NCI-H1436 treated with DMSO at 0.1 percent for 48 hours (cell line): ENCODE data around the gene OGFOD2.

Experiments used
- DNase-seq: peaks from one replicate; lab custom pipeline; 2025; lab: John Stamatoyannopoulos, UW

The OGFOD2 gene

DNA sequence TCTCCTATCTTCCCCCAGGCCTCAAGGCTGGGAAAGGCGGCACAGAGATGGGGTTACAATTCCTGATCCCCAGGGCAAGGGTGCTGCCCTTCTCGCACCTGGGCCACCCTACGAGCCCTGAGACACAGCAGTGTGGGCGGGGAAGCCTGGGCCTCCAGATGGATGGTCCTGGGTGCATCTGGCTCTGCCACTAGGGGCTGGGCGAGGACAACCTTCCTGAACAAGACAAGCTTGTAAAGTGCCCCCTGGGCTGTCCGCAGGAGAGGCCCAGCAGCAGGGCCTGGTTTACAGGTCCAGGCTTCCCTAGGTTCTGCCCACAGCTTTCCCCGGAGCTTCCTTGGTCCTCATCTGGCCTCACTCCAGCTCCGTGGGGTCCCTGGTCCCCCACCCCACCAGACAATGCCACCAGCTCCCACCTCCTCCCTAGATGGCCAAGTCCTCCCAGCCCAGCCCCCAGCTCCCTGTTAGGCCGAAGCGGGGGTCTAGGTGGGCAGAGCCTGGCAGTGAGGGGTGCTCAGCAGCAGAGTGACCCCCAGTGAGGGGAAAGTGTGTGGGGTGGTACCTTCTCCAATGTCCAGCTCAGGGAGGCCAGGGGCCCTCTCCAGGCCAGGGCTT lies 14.3 kb downstream of the OGFOD2 start:
- DNase-seq, result no peak

DNA sequence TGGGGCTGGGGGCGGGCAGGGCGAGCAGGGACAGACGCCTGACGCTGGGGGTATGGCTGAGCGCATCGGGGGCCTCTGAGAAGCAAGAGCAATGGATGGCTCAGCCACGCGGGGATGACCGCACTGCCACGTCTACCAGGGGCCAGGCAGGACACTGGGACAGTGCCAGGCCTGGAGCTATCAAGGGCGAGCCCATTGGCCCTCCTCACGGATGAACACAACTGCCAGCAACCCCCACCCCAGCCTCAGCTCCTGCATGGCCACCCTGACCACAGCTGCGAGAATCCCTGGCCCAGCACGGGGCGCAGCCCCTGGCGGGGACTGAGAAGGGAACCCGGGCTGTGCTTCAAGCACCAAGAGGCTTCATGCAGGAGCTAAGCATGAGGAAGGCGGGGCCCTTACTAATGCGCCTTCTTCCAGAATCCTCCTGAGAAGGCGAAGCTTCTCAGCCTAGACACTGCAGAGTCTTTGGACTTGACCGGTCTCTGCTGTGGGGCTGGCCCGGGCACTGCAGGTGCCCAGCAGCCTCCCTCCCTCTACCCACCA lies 14.9 kb downstream of the OGFOD2 start:
- no peak for DNase-seq

DNA sequence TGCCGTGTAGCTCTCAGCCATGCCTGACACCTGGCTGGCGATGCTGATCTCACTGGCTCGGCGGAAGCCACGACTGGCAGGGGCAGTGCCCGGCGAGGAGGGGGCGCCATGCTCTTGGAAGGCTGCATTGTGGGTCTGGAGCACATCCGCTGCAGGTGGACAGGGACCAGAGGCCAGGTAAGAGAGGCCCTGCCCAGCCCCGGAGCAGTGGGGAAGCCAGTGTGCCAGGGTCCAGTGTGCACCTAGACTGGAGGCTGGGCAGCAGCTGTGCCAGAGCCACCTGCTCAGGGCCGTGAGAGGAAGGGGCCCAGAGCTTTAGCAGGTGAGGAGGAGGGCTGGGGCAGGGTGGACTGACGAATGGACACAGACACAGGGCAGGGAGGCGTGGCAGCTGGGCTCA lies 15.5 kb downstream of the OGFOD2 start:
- no peak for DNase-seq

DNA sequence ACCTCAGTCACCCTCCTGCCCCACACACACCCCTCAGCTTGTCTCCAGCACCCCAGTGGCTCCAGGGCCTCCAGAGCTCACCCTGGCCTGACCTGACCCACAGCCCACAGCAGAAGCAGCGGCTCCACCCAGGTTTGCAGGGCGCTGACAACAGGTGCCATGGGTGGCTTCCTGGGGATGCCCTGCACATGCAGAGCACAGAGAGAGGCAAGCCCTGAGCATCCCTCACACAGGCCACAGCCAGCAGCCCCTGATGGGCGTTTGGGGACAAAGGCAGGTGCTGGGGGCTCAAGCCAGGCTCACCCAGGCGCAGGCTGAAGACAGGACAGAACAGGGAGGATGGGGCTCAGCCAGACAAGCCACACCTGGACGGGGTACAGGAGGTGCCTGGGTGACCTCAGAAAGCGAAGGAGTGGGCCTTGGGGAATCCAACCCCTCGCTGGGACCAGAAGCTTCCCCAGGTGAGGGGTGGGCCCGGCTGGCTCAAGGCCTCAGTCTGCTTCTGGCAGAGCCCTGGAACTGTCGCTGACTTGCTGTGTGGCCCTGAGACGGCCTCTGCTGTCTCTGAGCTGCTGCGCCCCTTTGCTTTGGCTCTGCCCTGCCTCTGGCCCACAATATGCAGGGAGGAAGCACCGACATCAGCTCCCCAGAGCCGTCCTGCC lies 16.0 kb downstream of the OGFOD2 start:
- DNase-seq, result no peak

DNA sequence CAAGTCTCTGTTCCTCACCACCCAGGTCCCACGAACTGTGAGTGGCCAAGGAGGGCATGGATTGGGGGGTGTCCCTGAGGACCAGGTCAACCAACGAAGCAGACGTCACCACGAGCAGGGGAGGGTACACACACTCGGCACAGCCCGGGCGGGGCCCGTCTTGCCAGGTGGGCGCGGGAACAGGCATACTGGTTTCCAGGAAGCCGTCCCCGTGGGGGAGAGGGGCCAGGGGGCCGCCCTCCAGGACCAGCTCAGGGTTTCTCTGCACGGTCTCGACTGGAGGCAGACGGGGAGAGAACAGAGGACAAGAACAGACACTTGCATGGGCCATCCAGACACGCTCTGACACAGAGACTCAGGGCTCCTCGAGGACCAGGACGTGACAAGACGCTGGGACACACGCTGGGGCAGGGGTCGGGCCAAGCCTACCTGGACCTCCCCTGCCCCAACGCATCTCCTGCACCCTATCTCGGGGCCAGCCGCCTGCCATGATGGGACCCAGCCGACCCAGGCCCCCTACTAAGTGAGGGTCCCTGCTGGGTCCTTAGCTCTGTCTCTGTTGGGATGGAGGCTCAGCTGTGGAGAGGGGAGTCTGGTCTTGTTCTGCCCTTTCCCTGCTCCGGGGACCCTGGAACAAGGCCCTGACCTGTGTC lies 16.7 kb downstream of the OGFOD2 start:
- DNase-seq, result no peak

DNA sequence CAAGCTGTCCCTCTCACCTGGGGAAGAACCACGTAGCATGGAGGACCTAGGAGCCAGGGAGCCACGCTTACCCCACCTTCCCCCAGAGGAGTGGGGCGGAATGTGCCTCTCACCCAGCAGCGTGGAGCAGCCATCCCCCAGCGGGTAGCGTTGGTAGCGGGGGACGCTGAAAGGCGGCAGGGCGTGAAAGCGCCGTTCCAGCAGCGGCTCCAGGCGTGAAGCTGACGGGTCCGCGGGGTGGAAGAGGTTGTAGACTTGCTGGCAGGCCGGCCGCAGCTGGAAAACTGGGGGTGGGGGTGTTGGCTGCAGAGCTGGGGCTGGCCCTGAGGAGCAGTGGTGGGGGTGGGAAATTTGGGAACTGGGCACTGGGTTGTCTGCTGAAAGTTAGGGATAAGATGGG lies 17.3 kb downstream of the OGFOD2 start:
- DNase-seq, result no peak

DNA sequence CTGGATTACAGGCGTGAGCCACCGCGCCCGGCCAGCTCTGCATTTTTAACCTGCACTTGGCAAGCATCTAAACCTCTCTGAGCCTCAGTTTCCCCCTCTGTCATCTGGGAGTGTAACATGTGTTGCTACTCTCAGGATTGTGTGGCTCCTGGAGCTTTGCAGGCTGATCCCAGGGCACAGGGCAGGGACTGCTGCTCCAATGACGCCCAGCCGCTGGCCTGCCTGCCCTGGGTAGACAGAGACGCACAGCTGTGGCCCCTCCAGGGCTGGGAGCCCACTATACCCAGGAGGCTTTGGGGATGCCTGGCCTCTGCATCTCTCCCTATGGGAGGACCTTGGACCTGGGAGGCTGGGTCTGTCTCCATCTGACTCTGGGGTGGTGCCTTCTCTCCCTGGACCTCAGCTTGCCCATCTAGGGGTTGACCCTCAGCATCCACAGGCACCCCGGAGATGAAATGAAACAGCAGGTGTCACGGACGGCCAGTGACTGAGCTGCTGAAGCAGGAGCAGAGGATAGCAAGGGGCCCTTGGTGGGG lies 19.2 kb downstream of the OGFOD2 start:
- no peak for DNase-seq

DNA sequence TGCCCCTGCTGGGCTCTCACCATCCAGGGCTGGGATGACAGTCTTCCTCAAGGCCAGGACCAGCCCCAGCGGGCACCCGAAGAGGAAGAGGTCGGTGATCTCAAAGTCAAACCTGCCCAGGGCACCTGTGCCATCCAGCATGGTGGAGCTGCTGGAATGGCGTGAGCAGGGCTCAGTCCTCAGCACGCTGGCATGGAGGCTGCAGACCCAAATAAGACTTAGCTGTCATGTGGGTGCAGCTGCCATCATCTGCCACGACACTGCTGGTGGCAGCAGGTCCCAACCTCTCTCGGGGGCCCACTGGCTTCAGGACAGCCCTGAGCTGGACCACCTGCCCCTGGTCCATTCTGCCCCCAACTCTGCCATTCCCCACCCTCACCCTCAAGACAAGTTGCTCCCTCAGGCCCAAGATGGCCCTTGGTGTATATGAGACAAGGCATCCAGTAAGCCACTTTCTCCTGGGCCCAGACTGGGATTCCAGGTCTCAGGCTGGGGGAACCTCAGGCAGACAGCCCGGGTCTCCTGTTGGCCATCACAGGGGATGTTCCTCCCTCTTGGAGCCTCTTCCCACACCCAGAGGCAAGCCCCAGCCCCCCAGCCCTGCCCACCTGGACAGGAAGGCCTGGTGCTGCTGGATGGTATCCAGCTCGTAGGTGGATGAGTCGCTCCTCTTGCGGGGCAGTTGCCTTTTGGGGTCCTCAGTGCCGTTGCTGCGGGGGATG lies 19.9 kb downstream of the OGFOD2 start:
- no peak for DNase-seq

DNA sequence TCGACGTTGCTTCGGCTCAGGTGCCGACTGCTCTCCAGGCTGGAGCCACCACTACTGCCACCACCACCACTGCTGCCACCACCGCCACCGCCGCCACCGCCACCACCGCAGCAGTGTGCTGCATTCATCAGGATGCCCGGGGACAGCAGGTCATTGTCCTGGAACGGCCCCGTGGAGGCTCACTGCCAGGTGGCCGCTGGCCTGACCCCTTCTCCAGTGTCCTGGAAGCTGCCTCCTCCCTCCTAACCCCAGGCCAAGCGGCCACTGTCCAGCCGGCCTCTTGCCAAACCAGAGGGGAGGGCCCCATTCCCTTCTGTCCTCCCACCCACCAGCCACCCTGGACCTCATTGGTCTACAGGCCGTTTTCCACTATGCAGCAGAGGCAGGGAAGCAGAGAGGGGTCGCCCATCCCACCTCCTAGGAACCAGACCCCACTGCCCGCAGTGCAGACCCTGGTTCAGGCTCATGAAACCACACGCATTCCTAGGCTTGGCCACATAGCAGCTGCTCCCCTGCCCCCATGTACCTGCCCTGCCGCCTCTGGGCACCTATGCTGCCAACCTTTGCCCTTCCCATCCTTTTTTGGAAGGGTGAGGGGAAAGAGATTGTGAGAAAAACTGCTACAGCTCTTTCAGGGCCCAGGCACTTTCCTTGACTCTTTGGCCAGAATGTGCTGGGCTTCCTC lies 20.6 kb downstream of the OGFOD2 start:
- no peak for DNase-seq

DNA sequence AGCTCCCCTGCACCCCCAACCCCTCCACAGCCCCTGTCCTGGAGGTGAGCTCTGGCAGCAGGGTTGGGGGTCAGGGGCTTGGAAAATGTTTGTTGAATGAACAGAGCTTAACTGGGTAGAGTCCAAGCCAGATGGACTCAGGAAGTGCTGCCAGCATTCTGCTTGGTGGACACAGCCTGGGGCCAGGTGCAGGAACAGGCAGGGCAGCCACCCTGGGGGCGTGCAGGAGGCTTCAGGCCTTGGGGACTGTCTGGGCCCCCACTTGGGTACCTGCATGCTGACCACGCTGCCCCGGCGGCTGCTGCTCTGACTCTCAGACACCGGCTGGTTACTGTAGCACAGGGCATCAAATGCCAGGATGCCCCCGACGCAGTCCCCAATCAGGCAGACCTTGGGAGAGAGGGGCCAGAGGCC lies 21.2 kb downstream of the OGFOD2 start:
- DNase-seq, result no peak

DNA sequence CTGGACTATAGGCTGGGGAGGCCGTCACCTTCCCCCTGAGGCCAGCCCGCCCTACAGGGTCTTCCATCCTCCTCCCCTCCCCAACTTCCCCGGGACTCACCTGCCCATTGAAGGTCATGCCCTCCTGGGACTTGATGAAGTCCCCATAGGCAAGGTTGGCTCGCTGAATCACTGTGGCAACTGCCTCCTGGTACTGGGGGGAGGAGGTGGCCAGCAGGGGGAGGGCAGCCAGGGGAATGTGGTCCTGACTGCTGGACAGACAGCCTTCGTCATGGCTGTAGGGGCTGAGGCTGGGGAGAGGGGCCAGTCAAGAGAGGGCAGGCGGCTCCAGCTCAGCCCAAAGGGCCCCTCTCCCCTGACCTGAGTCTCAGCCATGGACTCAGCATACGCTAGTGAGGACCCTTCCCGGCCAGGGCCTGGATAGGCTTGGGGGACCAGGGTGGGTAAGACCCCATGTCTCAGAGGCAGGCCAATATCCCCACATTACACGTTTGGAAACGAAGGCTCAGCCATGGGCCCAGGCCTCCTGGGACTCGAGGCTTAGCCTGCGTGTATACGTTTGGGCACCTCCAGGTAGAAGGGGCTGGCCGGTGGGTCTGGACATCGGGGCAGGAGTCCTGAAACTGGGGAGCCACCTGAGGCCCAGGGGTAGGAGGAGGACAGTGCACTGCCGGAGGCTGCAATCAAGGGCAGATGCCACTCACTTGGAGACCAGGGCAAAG lies 21.7 kb downstream of the OGFOD2 start:
- DNase-seq, result no peak

DNA sequence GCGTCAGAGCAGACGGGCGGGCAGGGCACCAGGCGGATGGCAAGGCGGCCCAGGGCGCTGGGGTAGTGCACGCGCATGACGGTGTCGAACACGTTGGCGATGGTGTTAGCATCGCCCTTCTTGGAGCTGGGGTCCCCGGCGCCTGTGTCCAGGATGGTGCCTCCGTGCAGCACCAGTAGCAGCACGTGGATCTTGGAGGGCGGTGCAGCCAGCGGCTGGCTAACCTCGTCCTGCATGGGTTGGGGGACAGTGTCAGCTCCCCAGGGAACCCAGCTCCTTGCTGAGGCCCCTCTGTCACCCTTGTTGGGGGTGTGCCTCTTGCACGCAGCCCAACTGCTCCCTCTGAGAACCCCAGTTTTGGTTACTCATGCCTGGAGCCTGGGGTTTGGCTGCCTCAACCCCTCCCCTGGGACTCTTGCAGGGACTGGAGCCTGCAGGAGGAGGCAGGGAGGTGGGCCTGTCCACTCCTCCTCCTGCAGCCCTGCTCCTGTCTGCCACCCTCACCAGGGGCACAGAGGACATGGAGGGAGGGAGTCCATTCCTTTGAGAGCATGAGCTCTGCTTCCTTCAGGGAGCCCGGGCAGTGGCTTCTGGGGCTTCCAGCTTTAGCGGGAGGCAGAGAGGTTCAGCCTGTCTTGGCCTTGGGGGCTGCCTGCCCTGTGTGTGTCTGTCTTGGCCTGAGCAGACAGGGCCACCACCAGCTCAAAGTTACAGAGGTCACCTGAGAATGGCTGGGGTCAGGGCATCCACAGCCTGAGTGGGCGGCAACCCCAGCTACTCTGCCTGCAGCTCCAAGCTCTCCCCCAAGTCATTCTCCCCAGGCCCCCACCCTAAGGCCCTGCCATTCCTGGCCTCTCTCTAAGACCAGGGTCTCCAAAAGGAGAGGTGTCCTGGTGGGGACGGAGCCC lies 22.6 kb downstream of the OGFOD2 start:
- DNase-seq, result no peak

DNA sequence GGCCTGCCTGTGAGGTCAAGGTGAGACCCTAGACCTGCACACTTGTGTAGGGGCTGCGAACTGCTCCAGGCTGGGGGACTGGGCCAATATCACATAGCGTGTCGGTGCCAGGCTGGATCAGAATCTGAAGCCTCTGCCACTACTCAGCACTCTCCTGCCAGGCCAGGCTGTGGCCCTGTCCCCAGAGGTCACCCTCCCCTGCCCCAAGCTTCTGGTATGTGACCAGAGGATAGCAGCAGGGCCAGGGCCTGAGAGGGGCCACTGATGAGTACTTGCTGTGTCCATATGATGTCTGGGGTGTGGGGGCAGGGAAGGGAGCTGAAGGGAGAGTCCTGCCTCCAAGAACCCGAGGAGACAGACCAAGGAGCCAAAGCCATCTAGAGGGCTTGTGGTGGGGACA lies 23.3 kb downstream of the OGFOD2 start:
- no peak for DNase-seq

DNA sequence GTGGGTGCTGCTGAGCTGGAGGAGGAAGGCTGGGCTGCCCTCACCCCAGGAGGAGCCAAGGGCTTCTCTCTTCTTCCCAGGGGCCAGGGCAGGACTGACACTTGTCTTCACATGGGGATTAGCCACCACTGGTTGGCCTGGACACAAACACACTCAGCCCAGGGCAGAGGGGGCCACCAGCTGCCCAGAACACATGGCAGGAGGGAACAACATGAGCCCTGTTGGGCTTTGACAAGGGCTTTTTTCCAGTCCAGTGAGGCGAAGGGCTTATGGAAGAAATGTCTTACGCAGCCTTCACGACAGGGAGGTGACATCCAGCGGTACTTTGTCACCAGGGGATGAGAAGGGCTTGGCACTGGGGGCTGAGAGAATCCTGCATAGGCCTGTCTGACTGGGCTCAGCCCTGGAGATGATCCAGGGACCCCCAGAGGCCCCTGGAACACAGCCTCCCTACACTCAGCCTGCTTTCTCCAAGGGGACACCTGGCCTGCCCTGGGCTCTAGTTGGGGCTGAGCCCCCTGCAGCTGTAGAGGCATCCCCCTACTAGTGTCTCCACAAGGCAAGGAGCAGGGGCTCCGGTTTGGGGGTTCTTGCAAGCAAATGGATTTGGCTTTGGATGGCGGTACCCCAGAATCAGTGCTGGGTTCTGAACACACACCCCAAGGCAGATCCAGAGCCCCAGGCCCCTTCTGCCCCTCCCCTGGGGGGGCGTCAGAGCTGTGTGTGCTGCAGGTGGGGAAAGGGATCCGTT lies 24.3 kb downstream of the OGFOD2 start:
- DNase-seq, result no peak

DNA sequence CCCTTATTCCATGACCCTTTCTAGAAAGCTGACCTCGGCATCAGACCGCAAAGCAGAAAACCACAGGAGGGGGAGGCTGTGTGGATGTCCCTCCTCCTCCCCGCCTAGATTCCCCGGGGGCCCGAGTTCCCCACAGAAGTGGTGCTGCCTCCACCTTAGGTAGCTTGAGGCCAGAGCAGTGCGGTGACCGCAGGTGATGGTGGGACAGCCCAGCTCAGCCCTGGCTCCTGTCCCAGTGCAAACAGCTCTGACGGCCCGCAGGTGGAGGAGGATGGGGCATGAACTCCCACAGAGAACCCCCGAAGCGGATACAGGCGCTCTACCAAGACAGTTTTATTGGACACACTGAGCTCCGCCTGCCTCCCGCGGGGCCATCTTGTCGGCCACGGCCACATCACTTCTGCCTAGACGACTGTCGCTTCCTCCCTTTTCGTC lies 25.0 kb downstream of the OGFOD2 start:
- no peak for DNase-seq

DNA sequence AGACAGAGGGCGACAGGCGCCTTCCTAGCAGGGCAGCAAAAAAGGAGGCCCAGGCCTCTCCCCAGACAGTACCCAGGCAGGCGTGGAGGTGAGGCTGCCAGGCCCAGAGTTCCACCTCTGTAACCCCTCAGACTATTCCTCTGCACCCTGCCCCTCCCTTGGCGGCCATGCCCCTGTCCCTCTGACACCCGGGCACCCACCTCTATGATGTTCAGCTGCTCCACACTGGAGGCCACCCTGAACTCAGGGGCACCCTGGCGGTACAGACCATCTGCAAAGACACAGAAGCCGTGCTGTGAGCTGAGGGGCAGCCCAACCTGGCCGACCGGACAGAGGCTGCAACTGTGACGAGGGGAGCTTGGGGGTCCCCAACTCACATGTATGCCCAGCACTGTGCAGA lies 25.5 kb downstream of the OGFOD2 start:
- no peak for DNase-seq

DNA sequence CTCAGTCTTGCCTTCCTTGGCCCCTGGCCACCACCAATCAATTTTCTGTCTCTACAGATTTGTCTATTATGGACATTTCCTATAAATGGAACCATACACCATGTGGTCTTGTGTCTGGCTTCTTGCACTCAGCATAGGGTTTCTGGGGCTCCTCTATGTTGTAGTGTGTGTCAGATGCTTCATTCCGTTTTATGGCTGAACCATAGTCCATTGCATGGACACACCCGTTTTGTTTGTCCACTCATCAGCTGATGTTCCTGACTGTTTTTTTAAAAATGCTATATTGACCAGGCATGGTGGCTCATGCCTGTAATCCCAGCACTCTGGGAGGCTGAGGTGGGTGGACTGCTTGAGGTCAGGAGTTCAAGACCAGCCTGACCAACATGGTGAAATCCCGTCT lies 26.4 kb downstream of the OGFOD2 start:
- DNase-seq, result no peak

DNA sequence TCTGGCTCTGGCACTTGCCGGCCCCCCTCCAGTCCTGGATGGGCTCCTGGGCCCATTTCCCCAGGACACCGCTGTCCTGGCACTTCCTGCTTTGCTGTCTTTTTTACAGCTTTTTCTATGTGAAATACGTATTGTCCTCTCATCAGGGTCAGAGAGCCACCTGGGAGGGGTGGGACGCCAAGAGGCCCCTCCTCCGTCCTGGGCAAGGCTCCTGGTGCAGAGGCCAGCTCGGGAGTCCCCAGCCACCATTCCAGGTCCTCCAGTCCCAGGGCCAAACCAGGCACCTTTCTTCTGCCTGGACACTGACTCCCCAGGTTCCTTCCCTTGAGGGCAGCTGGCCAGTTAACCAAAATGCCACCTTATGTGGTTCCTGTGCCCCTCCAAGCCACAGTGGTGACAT lies 28.2 kb downstream of the OGFOD2 start:
- no peak for DNase-seq

DNA sequence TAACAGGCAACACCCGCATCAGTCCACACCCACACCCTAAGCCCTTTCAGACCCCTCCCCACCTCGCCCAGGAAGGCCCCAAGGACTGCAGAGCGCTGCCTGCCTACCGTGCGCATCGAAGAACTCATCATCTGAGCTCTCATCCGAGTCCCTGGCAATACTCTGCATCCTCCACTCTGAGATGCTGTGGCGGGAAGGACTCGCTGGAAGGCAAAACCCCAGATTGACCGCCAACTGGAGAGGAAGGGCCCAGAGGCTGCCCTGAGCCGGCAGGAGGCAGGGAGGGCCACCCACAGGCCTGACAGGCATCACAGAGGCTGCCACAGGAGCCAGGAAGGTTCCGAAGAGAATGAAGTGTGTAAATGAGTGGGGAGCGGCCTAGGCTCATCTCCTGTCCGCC lies 29.2 kb downstream of the OGFOD2 start:
- no peak for DNase-seq
